Activated T-helper 1 cell treated with anti-CD3 and anti-CD28 coated beads, Interleukin-2, amount 50 U/mL, for 16 hours (primary cell): Measurements from ENCODE around the gene KRT3.
A peak's percentile ranks its signal among the peaks of the same experiment; 100 is the strongest.

Experiments used
- DNase-seq, 2 donors: peaks; one replicate each; pipeline ENCODE4 v3.0.0-alpha.2; 2020; ENCODE audit warnings: low read depth in 1 of 2, low spot score in 1 of 2

KRT3 gene

GRCh38 chr12:52795694-52796428 lies at the start of gene KRT3:
Gene KRT3 (minus strand): TSS chr12:52796117. CDS start chr12:52796042, 75 bp downstream.
- DNase-seq = no peak

- no peak for DNase-seq
These were observed 48.5 kb upstream of the KRT3 start for GRCh38 chr12:52844386-52844785.

GRCh38 chr12:52839436-52840105 lies 43.7 kb upstream of the KRT3 start:
- no peak for DNase-seq

GRCh38 chr12:52838609-52839435 lies 42.9 kb upstream of the KRT3 start:
- DNase-seq = no peak

GRCh38 chr12:52837781-52838608 lies 42.1 kb upstream of the KRT3 start:
- DNase-seq = no peak

GRCh38 chr12:52837413-52837741 lies 41.5 kb upstream of the KRT3 start:
- DNase-seq = no peak

GRCh38 chr12:52836491-52837412 lies 40.8 kb upstream of the KRT3 start:
- DNase-seq = no peak

- DNase-seq = peak in 1 of 2 donors; percentile 9
These were observed 40.1 kb upstream of the KRT3 start for GRCh38 chr12:52836042-52836466.

- DNase-seq = no peak
These were observed 39.5 kb upstream of the KRT3 start for GRCh38 chr12:52835271-52836041.

- DNase-seq = no peak
These were observed 38.7 kb upstream of the KRT3 start for GRCh38 chr12:52834727-52835001.

- no peak for DNase-seq
These were observed 38.2 kb upstream of the KRT3 start, which contains the start of gene KRT79 for GRCh38 chr12:52833922-52834726. Gene KRT79 (minus strand): TSS chr12:52834311. CDS start chr12:52834260, 51 bp downstream.

GRCh38 chr12:52832985-52833905 lies 37.3 kb upstream of the KRT3 start:
- no peak for DNase-seq

GRCh38 chr12:52832451-52832850 lies 36.5 kb upstream of the KRT3 start:
- DNase-seq = no peak

- no peak for DNase-seq
These were observed 35.3 kb upstream of the KRT3 start for GRCh38 chr12:52831251-52831650.

GRCh38 chr12:52829986-52830770 lies 34.3 kb upstream of the KRT3 start:
- no peak for DNase-seq

GRCh38 chr12:52828591-52829021 lies 32.7 kb upstream of the KRT3 start:
- DNase-seq = no peak

- no peak for DNase-seq
These were observed 32.2 kb upstream of the KRT3 start for GRCh38 chr12:52828156-52828555.
